B cell (primary cell): ENCODE results near the gene ARL2. TPM values are rescaled to one million over a fixed set of nuclear protein-coding genes. Genes with fewer than 3 reads are reported as not detected.

Experiments used
- ATAC-seq: fragments of 200-7000 bp; cut with Tn5 transposase; one replicate; pipeline ENCODE4 v1.10.0; 2021; ENCODE audit warnings: low read depth, mild to moderate bottlenecking, moderate number of reproducible peaks, moderate library complexity
- CTCF ChIA-PET: fragments of 350-600 bp; sonication (Branson Sonifier 250); formaldehyde crosslinking; loops from one replicate; lab custom pipeline; 2021; ENCODE audit warnings: antibody characterized with exemption, inconsistent platforms; lab: Charles Lee
- POLR2A ChIA-PET: fragments of 350-600 bp; sonication (Branson Sonifier 250); formaldehyde crosslinking; loops from one replicate; lab custom pipeline; 2021; ENCODE audit warnings: antibody characterized with exemption; lab: Charles Lee
- DNase-seq: peaks from one replicate; pipeline ENCODE4 v3.0.0; 2013
- H2AFZ ChIP-seq: 2 replicates; pipeline ENCODE4 v1.6.1; 2012; ENCODE audit warnings: mild to moderate bottlenecking, low read depth, low read length; ENCODE audit not compliant: insufficient read depth, poor library complexity, severe bottlenecking
- H3K27ac ChIP-seq, 2 donors: 1 replicate in 1 of 2; 2 replicates in 1 of 2; pipeline ENCODE4 v1.5.1; 2012 to 2013; ENCODE audit warnings: low read length in 2 of 2, mild to moderate bottlenecking in 2 of 2, moderate library complexity in 1 of 2
- H3K27me3 ChIP-seq, 4 experiments: fragments of 200-600 bp in 1 of 4; sonication (generic) in 1 of 4; replicated peaks in 1 of 4; 1 replicate in 2 of 4; 2 replicates in 2 of 4; pipeline versions ENCODE4 v1.6.1 to v1.7.0; 2013 to 2016; ENCODE audit warnings: low read length in 3 of 4, mild to moderate bottlenecking in 2 of 4, mixed read lengths in 1 of 4, moderate library complexity in 1 of 4; ENCODE audit not compliant: insufficient read depth in 4 of 4, control insufficient read depth in 3 of 4; ENCODE audit errors: control extremely low read depth in 1 of 4
- H3K36me3 ChIP-seq, 2 experiments: replicated peaks in 1 of 2; 1 replicate in 1 of 2; 2 replicates in 1 of 2; pipeline versions ENCODE4 v1.6.1 to v1.7.1; 2013; ENCODE audit warnings: low read length in 1 of 2; ENCODE audit not compliant: insufficient read depth in 2 of 2, control insufficient read depth in 1 of 2; ENCODE audit errors: control extremely low read depth in 1 of 2, extremely low read depth in 1 of 2
- H3K4me1 ChIP-seq, 2 donors: fragments of 200-600 bp in 1 of 2; sonication (generic) in 1 of 2; 1 replicate in 1 of 2; 2 replicates in 1 of 2; pipeline versions ENCODE4 v1.5.1 to v1.6.1; 2013 to 2017; ENCODE audit warnings: low read length in 2 of 2; ENCODE audit not compliant: control insufficient read depth in 2 of 2, insufficient read depth in 2 of 2
- H3K4me2 ChIP-seq: replicated peaks from 2 replicates; pipeline ENCODE3; 2012; ENCODE audit warnings: mild to moderate bottlenecking, low read depth, low read length; ENCODE audit not compliant: poor library complexity, severe bottlenecking
- H3K4me3 ChIP-seq, 5 experiments: fragments of 200-600 bp in 1 of 5; sonication (generic) in 1 of 5; 1 replicate in 3 of 5; 2 replicates in 2 of 5; pipeline versions ENCODE4 v1.5.1 to v1.7.0; 2011 to 2016; ENCODE audit warnings: low read length in 4 of 5, mild to moderate bottlenecking in 4 of 5, low read depth in 2 of 5, control low read depth in 1 of 5, moderate library complexity in 1 of 5; ENCODE audit not compliant: insufficient read depth in 1 of 5; ENCODE audit errors: control extremely low read depth in 1 of 5, extremely low read depth in 1 of 5
- H3K79me2 ChIP-seq: fragments of 200-600 bp; sonication (generic); one replicate; pipeline ENCODE4 v1.6.0; 2016; ENCODE audit warnings: low read length; ENCODE audit not compliant: control insufficient read depth, insufficient read depth
- H3K9ac ChIP-seq: fragments of 200-600 bp; sonication (generic); 2 replicates; pipeline ENCODE4 v1.6.1; 2017; ENCODE audit warnings: mild to moderate bottlenecking, low read length, moderate library complexity
- H3K9me3 ChIP-seq, 3 donors: one replicate each; pipeline versions ENCODE4 v1.6.1 to v1.7.1; 2013; ENCODE audit warnings: low read length in 2 of 3; ENCODE audit not compliant: control insufficient read depth in 2 of 3, insufficient read depth in 1 of 3; ENCODE audit errors: control extremely low read depth in 1 of 3
- H4K20me1 ChIP-seq: 2 replicates; pipeline ENCODE4 v1.6.0; 2012; ENCODE audit warnings: mild to moderate bottlenecking, low read length; ENCODE audit not compliant: insufficient read depth, control insufficient read depth, poor library complexity, severe bottlenecking
- H3K27ac Mint-ChIP-seq: one replicate; pipeline ENCODE4 v1.8.0; 2021; ENCODE audit warnings: mixed read lengths
- H3K27me3 Mint-ChIP-seq: one replicate; pipeline ENCODE4 v1.8.0; 2021; ENCODE audit warnings: mixed read lengths
- H3K4me1 Mint-ChIP-seq: one replicate; pipeline ENCODE4 v1.8.0; 2021; ENCODE audit warnings: mixed read lengths
- H3K4me3 Mint-ChIP-seq: one replicate; pipeline ENCODE4 v1.8.0; 2021; ENCODE audit warnings: mixed read lengths
- H3K9me3 Mint-ChIP-seq: one replicate; pipeline ENCODE4 v1.8.0; 2022; ENCODE audit warnings: mixed read lengths; ENCODE audit not compliant: insufficient read depth
- EZH2 ChIP-seq: IDR thresholded peaks from 2 replicates; pipeline ENCODE4 v1.6.1; 2012; ENCODE audit warnings: borderline replicate concordance, low read depth, mild to moderate bottlenecking, moderate library complexity, low read length; ENCODE audit not compliant: insufficient read depth, poor library complexity, severe bottlenecking
- WGBS: methylation state at CpG from one replicate; pipeline ENCODE4 v1.1.5; 2013; ENCODE audit warnings: missing lambda C conversion rate; ENCODE audit not compliant: insufficient coverage; 5-methylcytosine and 5-hydroxymethylcytosine counted together
- intact Hi-C: fragments of 100-400 bp; cut with micrococcal nuclease; formaldehyde crosslinking; loops from one replicate; pipeline ENCODE4 v1.10.0; 2022
- polyA plus RNA-seq: library from polyadenylated mRNA; depleted of rRNA; stranded (reverse); fragments of >200 nt; gene quantifications from 2 replicates; pipeline ENCODE4 v1.2.3, GENCODE V29; 2012
- total RNA-seq, 2 donors: library from RNA; stranded (reverse); fragments of 120-200 nt in 1 of 2; gene quantifications; 1 replicate in 1 of 2; 2 replicates in 1 of 2; pipeline versions ENCODE4 v1.2.3 to v1.2.4, GENCODE V29; 2013 to 2022
- TF ChIP-seq, protein P1 (sequence below): fragments of 200-600 bp; IDR thresholded peaks from one replicate; pipeline ENCODE4 v1.8.0; 2022; ENCODE audit warnings: antibody characterized with exemption, mild to moderate bottlenecking

The ARL2 gene
- total and polyA plus RNA-seq, 2 donors (not counting 1 experiment from before 2014, with no cell fraction given): 43.4 to 53.6 TPM

DNA sequence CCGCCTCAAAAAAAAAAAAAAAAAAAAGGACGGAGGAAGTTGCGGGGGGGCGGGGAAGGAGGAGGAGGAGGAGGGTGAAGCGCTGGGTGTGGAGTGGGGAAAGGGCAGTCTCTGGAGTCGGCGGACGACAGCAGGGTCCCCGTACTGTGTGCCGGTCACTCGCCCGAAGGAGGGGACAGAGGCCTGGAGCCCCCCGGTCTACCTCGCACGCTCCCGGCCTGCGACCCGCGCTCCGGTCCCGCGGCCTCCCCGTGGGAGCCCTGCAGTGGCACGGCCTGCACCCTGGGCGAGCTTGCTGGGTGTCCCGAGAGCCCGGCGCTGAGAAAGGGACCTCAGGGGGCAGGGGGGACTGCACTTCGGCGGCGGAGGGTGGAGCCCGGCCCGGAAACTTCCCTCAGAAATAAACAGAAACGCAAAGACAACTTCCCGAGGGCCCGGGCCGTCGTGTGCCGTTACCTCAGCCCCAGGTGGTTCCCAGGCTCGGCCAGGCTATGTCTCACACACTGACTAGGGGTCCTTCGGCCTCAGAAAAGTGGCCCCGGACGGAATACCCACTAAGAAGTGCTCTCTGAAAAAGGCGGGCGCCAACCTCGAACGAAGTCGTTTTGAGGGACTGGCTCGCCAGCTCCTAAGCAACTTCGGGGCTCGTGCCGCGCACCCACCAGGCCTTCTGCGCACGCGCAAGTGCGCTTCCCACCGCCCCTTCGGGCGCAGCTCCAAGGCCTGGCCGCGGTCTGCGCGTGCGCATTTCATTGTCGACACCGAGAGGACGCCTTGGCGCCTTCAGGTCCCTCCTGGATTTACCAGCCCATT is 42.3 kb upstream of the ARL2 start, which contains the start of gene MAJIN:
Gene MAJIN (minus strand): TSS at position 688 of the 813 bp plus-strand sequence. CDS start 12,703 bp downstream, outside the sequence.
- intact Hi-C loops: loop anchor here (1.0 to 5.0 kb wide), 2 partner anchors 43 to 54 kb away; partner anchors contain the start of genes ARL2 and ATG2A
- Histone ChIP-seq H2AFZ (peak within 1 kb of the TSS; percentile 88), H3K9ac (peak within 1 kb of the TSS; percentile 61), H3K4me2 (peak within 1 kb of the TSS; percentile 90), H3K79me2 (no peaks in the 10 kb centered on the region), H3K27ac (peak within 1 kb of the TSS; percentile 61 to 73), H3K36me3 (no peaks in the 10 kb centered on the region), H3K27me3 (peaks cover 0 to 3% (median 1%) of the 10 kb centered on the region in 4 experiments), H3K4me1 (peaks cover 31 to 40% of the 10 kb centered on the region in 2 donors), H3K9me3 (no peaks in the 10 kb centered on the region), H4K20me1 (no peaks in the 10 kb centered on the region), H3K4me3 (peak within 1 kb of the TSS; percentile 40 to 67 (median 50))
- Mint-ChIP-seq H3K9me3 (no peaks in the 10 kb centered on the region), H3K4me3 (peak within 1 kb of the TSS; percentile 82), H3K27me3 (peaks cover 3% of the 10 kb centered on the region), H3K4me1 (peaks cover 27% of the 10 kb centered on the region), H3K27ac (peak within 1 kb of the TSS; percentile 79)
- 23% methylated on average over 60 of the region's 69 CpGs for WGBS
- ChIA-PET POLR2A (interaction anchor here (0.7 to 1.4 kb wide), 3 partner anchors 68 to 150 kb away, joined by 3 to 8 read pairs (median 7); partner anchors contain the start of genes FAU and MRPL49), CTCF (interaction anchor here (0.6 kb wide), 1 partner anchor 1415 kb away, joined by 3 read pairs; no protein-coding TSS in a partner anchor)
- ATAC-seq (peak; percentile 78), DNase-seq (peak; percentile 92)
- TF ChIP-seq, protein P1, sequence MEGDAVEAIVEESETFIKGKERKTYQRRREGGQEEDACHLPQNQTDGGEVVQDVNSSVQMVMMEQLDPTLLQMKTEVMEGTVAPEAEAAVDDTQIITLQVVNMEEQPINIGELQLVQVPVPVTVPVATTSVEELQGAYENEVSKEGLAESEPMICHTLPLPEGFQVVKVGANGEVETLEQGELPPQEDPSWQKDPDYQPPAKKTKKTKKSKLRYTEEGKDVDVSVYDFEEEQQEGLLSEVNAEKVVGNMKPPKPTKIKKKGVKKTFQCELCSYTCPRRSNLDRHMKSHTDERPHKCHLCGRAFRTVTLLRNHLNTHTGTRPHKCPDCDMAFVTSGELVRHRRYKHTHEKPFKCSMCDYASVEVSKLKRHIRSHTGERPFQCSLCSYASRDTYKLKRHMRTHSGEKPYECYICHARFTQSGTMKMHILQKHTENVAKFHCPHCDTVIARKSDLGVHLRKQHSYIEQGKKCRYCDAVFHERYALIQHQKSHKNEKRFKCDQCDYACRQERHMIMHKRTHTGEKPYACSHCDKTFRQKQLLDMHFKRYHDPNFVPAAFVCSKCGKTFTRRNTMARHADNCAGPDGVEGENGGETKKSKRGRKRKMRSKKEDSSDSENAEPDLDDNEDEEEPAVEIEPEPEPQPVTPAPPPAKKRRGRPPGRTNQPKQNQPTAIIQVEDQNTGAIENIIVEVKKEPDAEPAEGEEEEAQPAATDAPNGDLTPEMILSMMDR: no peak
- no peak for TF ChIP-seq EZH2
